AG04449 (cell line): Measurements from ENCODE around the gene CLPTM1L.

Experiments
- CTCF ChIA-PET: fragments of 350-600 bp; formaldehyde crosslinking; extraction: SDS; loops from one replicate; lab custom pipeline; 2021; ENCODE audit warnings: antibody characterized with exemption; lab: Yijun Ruan, JAX
- POLR2A ChIA-PET: fragments of 400-600, 350-600 bp; formaldehyde crosslinking; extraction: SDS; loops from one replicate; lab custom pipeline; 2020; ENCODE audit warnings: antibody characterized with exemption, inconsistent platforms; lab: Yijun Ruan, JAX
- DNase-seq: peaks from one replicate; pipeline ENCODE4 v3.0.0-alpha.2; 2010; ENCODE audit warnings: low read depth, low spot score
- H3K4me3 ChIP-seq: 2 replicates; pipeline ENCODE4 v1.5.1; 2011; ENCODE audit warnings: low read depth, mild to moderate bottlenecking, control low read depth, low read length
- CTCF ChIP-seq: IDR thresholded peaks from one replicate; pipeline ENCODE4 v1.5.1; 2011; ENCODE audit warnings: mild to moderate bottlenecking, moderate library complexity, low read length, control low read depth, inconsistent platforms; ENCODE audit not compliant: insufficient read depth; ENCODE audit errors: missing control alignments

The CLPTM1L gene

DNA sequence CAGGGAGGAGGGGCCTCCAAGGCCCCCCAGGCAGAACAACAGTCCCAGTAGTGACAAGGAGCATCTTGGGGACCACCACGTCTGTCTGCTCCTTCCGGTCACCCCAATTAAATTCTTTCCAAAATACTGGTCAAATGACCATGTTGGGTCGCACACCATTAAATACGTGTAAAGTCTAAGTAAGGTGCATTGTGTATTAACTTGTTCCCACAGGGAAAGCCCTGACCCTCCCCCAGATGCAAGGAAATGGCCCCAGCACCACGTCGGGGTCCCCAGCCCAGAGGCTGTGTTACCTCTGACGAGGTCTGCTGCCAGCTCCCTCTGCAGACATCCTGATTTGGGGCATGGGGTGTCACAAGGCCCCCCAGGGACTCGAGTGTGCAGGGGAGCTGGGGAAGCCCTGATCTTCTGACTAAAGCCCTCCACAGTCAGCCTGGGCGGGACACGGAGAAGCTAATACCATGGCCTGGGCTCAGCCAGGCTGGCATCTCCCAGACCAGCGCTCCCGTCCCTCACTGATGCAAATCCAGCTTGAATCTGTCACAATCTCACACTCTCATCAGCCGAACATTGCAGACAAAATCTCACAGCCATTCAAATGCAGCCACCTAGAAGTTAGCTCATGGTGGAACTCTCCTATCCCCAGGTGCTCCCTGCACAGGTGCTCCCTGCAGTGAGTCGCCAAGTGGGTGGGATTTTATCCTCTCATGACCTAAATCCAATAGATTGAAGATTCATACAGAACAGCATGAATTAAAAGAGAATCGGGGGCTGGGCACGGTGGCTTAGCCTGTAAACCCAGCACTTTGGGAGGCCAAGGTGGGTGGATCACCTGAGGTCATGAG is 63.6 kb downstream of the CLPTM1L start:
- H3K4me3 ChIP-seq = no peak overlapping the region
- ChIA-PET CTCF (no interaction called here), POLR2A (no interaction called here)
- TF ChIP-seq CTCF = no peak
- no peak for DNase-seq

DNA sequence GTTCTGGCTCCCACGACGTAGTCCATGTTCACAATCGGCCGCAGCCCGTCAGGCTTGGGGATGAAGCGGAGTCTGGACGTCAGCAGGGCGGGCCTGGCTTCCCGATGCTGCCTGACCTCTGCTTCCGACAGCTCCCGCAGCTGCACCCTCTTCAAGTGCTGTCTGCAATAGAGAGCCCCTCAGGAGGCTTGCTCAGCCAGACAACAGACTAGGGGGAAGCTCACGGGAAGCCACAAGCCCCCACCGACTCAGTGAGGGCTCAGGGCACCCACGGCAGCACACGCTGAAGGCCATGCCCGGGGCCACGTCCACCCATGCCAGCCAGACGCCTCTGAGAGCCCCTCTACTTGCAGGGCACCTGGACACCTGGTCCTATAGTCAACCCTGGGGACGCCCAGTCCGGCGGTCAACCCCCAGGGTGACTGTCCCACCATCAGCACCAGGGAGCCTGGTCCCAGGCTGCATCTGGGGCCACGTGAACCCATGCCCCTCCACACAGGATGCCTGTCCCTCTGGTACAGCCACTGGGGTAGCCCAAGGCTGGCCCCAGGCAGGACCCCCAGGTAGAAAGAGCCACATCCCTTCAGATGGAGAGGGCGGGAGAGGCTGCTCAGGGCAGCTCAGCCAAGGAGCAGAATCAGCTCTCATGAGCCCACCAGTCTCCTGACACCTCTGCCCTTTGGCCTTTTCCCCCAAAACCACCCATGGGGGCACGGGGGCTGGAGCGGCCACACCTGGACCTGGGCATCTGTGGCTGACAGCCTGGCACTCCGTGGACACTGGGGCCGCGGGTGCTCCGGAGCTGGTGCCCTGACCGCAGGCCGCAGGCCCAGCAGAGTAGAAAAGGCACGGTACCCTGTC is 64.5 kb downstream of the CLPTM1L start:
- no peak overlapping the region for H3K4me3 ChIP-seq
- POLR2A ChIA-PET = no interaction called here
- CTCF ChIA-PET = no interaction called here
- no peak for TF ChIP-seq CTCF
- DNase-seq = no peak

GRCh38 chr5:1279443-1280151 is 65.3 kb downstream of the CLPTM1L start:
- no peak for DNase-seq
- CTCF ChIA-PET = no interaction called here
- POLR2A ChIA-PET = no interaction called here
- TF ChIP-seq CTCF = no peak
- no peak overlapping the region for H3K4me3 ChIP-seq

DNA sequence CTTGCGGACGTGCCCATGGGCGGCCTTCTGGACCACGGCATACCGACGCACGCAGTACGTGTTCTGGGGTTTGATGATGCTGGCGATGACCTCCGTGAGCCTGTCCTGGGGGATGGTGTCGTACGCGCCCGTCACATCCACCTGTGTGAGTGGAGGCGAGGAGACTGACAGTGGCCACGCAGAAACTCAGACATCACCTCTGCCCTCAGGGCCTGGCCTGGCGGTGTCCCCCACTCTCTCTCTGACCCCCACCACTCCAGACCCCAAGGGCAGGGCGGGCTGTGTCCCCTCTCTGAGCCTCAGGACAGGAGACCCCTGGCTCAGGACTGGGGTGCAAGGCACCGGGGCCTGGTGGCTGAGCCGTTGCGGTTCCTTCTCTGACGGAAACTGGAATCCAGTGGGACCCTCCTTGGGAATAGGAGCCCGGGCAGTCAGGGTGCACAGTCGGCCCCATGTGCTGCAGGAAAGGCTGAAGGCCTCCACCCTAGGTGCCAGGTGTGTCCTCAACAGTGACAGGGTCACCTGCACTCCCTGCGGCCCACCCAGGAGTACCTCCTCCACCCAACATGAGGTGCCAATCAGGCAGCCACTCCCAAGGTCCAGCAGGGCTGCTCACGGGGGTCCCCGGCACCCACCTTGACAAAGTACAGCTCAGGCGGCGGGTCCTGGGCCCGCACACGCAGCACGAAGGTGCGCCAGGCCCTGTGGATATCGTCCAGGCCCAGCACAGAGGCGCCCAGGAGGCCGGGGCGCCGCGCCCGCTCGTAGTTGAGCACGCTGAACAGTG is 66.0 kb downstream of the CLPTM1L start:
- no peak for DNase-seq
- CTCF ChIA-PET = no interaction called here
- no peak for TF ChIP-seq CTCF
- no peak overlapping the region for H3K4me3 ChIP-seq
- POLR2A ChIA-PET = no interaction called here

DNA sequence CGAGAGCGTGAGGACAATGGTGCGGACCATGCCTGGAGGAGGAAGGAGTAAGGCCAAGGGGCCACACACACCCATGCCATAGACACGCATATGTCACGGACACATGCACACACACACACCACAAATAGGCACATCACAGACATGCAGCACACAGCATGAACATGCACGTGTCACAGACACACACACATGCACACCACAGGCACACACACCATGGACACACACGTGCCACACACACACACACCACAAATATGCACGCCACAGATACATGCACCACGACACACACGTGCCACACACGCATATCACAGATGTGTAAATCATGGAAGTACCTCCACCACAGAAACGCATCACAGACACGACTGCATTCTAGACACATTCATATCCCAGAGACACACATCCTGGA is 66.7 kb downstream of the CLPTM1L start:
- ChIA-PET POLR2A (no interaction called here), CTCF (no interaction called here)
- no peak for DNase-seq
- no peak for TF ChIP-seq CTCF
- no peak overlapping the region for H3K4me3 ChIP-seq
